Prostate gland (tissue), 2 donors: ENCODE results near the gene GABPB1.

Experiments used
- POLR2A ChIP-seq: fragments of 450-650 bp; IDR thresholded peaks from one replicate; pipeline ENCODE4 v1.6.1; 2016; ENCODE audit warnings: antibody characterized with exemption, mild to moderate bottlenecking
- POLR2AphosphoS5 ChIP-seq: sonication (generic); formaldehyde crosslinking; IDR thresholded peaks from one replicate; pipeline ENCODE4 v1.6.1; 2017; ENCODE audit warnings: antibody characterized with exemption
- TF ChIP-seq, protein P1 (sequence below), 4 experiments: fragments of 200-600 bp in 2 of 4; fragments of 450-650 bp in 2 of 4; sonication (generic) in 2 of 4; IDR thresholded peaks; 1 replicate in 3 of 4; 2 replicates in 1 of 4; pipeline ENCODE4 v1.5.1; 2016 to 2019; ENCODE audit warnings: antibody characterized with exemption in 4 of 4, mild to moderate bottlenecking in 2 of 4, moderate library complexity in 2 of 4

DNA sequence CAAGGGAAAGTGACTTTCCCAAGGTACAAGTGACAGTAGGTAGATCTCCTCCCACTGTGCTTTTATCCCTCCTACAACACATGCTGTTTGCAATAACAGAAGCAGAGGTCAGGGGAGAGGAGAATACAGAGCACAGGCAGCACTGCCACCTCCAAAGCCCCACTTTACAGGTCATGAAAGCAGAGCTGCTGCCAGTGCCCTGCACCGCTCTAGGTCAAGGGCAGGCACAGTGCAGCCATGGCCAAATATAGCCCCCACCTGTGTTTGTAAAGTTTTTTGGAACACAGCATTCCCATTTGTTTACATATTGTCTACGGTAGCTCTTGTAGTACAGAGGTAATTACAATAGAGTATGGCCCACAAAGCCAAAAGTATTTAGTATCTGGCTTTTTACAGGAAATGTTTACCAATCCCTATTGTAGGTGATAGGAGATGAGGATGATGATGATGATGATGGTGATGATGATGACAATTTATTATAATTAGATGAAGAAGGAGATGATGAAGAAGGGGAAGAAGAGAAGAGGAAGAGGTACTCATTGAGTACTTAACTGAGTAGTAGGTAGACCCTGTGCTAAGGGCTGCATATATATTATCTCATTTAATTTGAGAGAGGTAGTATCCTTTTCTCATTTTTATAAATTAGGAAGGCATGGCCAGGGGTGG lies 109.9 kb downstream of the GABPB1 start:
- TF ChIP-seq, protein P1, sequence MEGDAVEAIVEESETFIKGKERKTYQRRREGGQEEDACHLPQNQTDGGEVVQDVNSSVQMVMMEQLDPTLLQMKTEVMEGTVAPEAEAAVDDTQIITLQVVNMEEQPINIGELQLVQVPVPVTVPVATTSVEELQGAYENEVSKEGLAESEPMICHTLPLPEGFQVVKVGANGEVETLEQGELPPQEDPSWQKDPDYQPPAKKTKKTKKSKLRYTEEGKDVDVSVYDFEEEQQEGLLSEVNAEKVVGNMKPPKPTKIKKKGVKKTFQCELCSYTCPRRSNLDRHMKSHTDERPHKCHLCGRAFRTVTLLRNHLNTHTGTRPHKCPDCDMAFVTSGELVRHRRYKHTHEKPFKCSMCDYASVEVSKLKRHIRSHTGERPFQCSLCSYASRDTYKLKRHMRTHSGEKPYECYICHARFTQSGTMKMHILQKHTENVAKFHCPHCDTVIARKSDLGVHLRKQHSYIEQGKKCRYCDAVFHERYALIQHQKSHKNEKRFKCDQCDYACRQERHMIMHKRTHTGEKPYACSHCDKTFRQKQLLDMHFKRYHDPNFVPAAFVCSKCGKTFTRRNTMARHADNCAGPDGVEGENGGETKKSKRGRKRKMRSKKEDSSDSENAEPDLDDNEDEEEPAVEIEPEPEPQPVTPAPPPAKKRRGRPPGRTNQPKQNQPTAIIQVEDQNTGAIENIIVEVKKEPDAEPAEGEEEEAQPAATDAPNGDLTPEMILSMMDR (IDR thresholded peaks at IDR 0.05) = no peak
- TF ChIP-seq POLR2A (no peak), POLR2AphosphoS5 (no peak)
